HL-60 (cell line): ENCODE data around the gene SCML2.

ENCODE experiments used
- POLR2AphosphoS5 ChIP-seq: IDR thresholded peaks from 2 replicates; pipeline ENCODE4 v1.6.1; 2012; ENCODE audit warnings: low read depth
- TF ChIP-seq, protein P1 (sequence below): IDR thresholded peaks from one replicate; pipeline ENCODE4 v1.5.1; 2011; ENCODE audit warnings: low read length, control low read depth, inconsistent platforms; ENCODE audit not compliant: insufficient read depth

DNA sequence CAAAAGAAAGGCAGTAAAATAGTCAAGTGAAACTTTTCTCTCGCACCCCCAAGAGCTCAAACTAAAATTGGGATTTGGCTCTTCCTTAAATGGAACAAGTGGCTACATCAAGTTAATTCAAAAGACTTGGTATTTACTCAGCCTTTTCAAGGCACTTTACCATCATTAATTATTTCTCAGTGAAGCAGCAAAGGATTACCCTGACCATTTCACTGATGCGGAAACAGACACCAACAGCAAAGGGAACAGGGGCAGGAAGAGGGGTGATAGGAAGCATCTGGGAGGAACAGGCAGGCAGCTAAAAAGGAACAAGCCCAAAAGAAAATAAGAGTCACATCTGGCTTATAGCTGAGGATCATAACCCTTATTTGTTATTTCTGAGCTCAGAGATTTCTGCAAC, 2.7 kb downstream of the SCML2 start:
- TF ChIP-seq, protein P1, sequence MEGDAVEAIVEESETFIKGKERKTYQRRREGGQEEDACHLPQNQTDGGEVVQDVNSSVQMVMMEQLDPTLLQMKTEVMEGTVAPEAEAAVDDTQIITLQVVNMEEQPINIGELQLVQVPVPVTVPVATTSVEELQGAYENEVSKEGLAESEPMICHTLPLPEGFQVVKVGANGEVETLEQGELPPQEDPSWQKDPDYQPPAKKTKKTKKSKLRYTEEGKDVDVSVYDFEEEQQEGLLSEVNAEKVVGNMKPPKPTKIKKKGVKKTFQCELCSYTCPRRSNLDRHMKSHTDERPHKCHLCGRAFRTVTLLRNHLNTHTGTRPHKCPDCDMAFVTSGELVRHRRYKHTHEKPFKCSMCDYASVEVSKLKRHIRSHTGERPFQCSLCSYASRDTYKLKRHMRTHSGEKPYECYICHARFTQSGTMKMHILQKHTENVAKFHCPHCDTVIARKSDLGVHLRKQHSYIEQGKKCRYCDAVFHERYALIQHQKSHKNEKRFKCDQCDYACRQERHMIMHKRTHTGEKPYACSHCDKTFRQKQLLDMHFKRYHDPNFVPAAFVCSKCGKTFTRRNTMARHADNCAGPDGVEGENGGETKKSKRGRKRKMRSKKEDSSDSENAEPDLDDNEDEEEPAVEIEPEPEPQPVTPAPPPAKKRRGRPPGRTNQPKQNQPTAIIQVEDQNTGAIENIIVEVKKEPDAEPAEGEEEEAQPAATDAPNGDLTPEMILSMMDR, result no peak
- TF ChIP-seq POLR2AphosphoS5, result no peak
